Loucy (cell line): ENCODE measurements around the gene ABTB2.

ENCODE experiments used
- H2AFZ ChIP-seq: fragments of 200-600 bp; sonication (generic); 2 replicates; pipeline ENCODE4 v1.6.0; 2016; ENCODE audit warnings: antibody characterized with exemption, mild to moderate bottlenecking, low read length, moderate library complexity
- H3F3A ChIP-seq: fragments of 200-600 bp; 2 replicates; pipeline ENCODE4 v1.6.0; 2016; ENCODE audit warnings: antibody characterized with exemption, low read depth, mild to moderate bottlenecking
- H3K27me3 ChIP-seq: fragments of 200-600 bp; sonication (generic); 2 replicates; pipeline ENCODE4 v1.6.1; 2014; ENCODE audit warnings: low read length, mild to moderate bottlenecking; ENCODE audit not compliant: insufficient read depth, poor library complexity, severe bottlenecking
- H3K36me3 ChIP-seq: fragments of 200-600 bp; sonication (generic); 2 replicates; pipeline ENCODE4 v1.6.1; 2016; ENCODE audit warnings: low read length; ENCODE audit not compliant: insufficient read depth
- H3K4me1 ChIP-seq: fragments of 200-600 bp; sonication (generic); 2 replicates; pipeline ENCODE4 v1.5.1; 2014; ENCODE audit warnings: low read length, mild to moderate bottlenecking; ENCODE audit not compliant: insufficient read depth, poor library complexity, severe bottlenecking
- H3K4me2 ChIP-seq: fragments of 200-600 bp; sonication (generic); 2 replicates; pipeline ENCODE4 v1.6.0; 2014; ENCODE audit warnings: antibody characterized with exemption, low read length, low read depth, mild to moderate bottlenecking; ENCODE audit not compliant: poor library complexity, severe bottlenecking
- H3K4me3 ChIP-seq: fragments of 200-600 bp; sonication (generic); 2 replicates; pipeline ENCODE4 v1.5.1; 2014; ENCODE audit warnings: low read length, mild to moderate bottlenecking, mixed read lengths; ENCODE audit not compliant: poor library complexity, severe bottlenecking
- H3K79me2 ChIP-seq: fragments of 200-600 bp; sonication (generic); 2 replicates; pipeline ENCODE4 v1.6.1; 2014; ENCODE audit warnings: low read length; ENCODE audit not compliant: insufficient read depth
- H3K9ac ChIP-seq: fragments of 200-600 bp; sonication (generic); 2 replicates; pipeline ENCODE4 v1.6.0; 2014; ENCODE audit warnings: mild to moderate bottlenecking, low read depth, low read length, moderate library complexity; ENCODE audit not compliant: poor library complexity, severe bottlenecking
- H3K9me2 ChIP-seq: fragments of 200-600 bp; sonication (generic); replicated peaks from 2 replicates; pipeline ENCODE4 v1.6.1; 2016; ENCODE audit warnings: low read depth, low read length, mixed read lengths
- H3K9me3 ChIP-seq: fragments of 200-600 bp; sonication (generic); 2 replicates; pipeline ENCODE4 v1.6.1; 2014; ENCODE audit warnings: mild to moderate bottlenecking, antibody characterized with exemption, low read length, low read depth; ENCODE audit not compliant: insufficient read depth
- H4K20me1 ChIP-seq: fragments of 200-600 bp; sonication (generic); 2 replicates; pipeline ENCODE4 v1.6.0; 2014; ENCODE audit warnings: antibody characterized with exemption, low read length, mild to moderate bottlenecking; ENCODE audit not compliant: insufficient read depth, poor library complexity, severe bottlenecking
- CTCF ChIP-seq: fragments of 200-600 bp; sonication (generic); conservative IDR thresholded peaks from 2 replicates; pipeline ENCODE4 v1.5.1; 2014; ENCODE audit warnings: mild to moderate bottlenecking, antibody characterized with exemption, low read length
- EZH2phosphoT487 ChIP-seq: fragments of 200-600 bp; IDR thresholded peaks from 2 replicates; pipeline ENCODE4 v1.6.1; 2018; ENCODE audit warnings: antibody characterized with exemption, mild to moderate bottlenecking, moderate library complexity, borderline replicate concordance

ABTB2 gene

DNA sequence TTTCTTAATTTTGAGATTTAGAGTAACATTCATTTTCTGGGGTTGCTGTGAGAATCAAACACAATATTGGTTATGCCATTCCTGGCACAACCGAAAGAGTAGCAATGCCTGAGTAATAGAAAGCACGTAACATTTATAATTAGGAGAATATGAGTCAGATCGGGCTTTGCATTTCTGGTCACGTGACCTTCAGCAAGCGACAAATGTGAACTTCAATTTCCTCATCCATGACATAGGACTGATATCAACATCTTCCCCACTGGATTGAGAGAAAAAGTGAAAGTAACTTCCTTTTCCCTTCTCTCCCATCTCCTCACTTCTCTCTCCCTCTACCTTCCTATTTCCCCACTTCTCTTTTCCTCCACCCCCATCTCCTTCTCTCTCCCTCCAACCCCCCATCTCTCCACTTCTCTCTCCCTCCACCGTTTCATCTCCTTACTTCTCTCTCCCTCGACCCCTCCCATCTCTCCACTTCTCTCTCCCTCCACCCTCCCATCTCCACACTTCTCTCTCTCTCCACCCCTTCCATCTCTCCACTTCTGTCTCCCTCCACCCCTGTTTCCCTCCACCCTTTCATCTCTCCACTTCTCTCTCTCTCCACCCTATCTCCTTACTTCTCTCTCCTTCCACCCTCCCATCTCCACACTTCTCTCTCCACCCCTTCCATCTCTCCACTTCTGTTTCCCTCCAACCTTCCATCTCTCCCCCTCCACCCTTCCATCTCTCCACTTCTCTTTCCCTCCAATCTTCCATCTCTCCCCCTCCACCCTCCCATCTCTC, 47.5 kb upstream of the ABTB2 start:
- TF ChIP-seq CTCF (no peak), EZH2phosphoT487 (no peak)
- H3K9me3 ChIP-seq = peaks cover 4% of the 10 kb centered on the region; the same call in 1 of the 2 replicates
- no peaks in the 10 kb centered on the region for H3F3A ChIP-seq
- no peak overlapping the region for H2AFZ ChIP-seq
- H3K36me3 ChIP-seq = no peaks in the 10 kb centered on the region
- H3K27me3 ChIP-seq = no peaks in the 10 kb centered on the region
- no peaks in the 10 kb centered on the region for H3K9me2 ChIP-seq
- H3K79me2 ChIP-seq = no peaks in the 10 kb centered on the region
- H3K4me3 ChIP-seq = no peak overlapping the region
- H3K4me1 ChIP-seq = no peaks in the 10 kb centered on the region
- H4K20me1 ChIP-seq = no peaks in the 10 kb centered on the region
- H3K9ac ChIP-seq = no peak overlapping the region
- no peak overlapping the region for H3K4me2 ChIP-seq

DNA sequence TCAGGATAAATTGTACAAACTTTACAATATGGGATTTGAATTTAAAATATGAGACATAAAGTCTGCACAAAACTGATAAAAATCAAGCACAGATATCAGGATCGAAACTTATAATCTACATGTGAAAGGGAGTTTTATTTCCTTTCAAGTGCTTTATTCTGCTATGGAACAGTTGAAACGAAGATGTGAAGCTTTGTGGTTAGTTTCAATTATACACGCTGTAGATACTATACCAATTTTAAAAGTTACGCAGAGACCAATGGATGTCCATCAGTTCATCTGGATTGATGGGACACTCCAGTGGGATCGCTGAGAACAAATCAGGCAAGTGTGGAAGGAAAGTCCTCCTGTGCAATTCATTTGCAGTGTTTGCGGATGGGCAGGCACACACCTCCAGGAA, 46.5 kb upstream of the ABTB2 start:
- H3K27me3 ChIP-seq = no peaks in the 10 kb centered on the region
- H3K36me3 ChIP-seq = no peaks in the 10 kb centered on the region
- H3K79me2 ChIP-seq = no peaks in the 10 kb centered on the region
- no peaks in the 10 kb centered on the region for H3F3A ChIP-seq
- no peak for TF ChIP-seq CTCF
- no peak overlapping the region for H3K4me3 ChIP-seq
- no peaks in the 10 kb centered on the region for H3K9me2 ChIP-seq
- peaks cover 8% of the 10 kb centered on the region; the same call in 1 of the 2 replicates for H3K9me3 ChIP-seq
- H4K20me1 ChIP-seq = no peaks in the 10 kb centered on the region
- no peak overlapping the region for H3K4me2 ChIP-seq
- H3K4me1 ChIP-seq = no peaks in the 10 kb centered on the region
- H2AFZ ChIP-seq = no peak overlapping the region
- no peak overlapping the region for H3K9ac ChIP-seq

GRCh38 chr11:34403431-34403830, 45.6 kb upstream of the ABTB2 start:
- Histone ChIP-seq H3K36me3 (no peaks in the 10 kb centered on the region), H3K4me3 (no peak overlapping the region), H3K9me2 (no peaks in the 10 kb centered on the region), H3K27me3 (no peaks in the 10 kb centered on the region), H3K4me1 (no peaks in the 10 kb centered on the region), H3K9ac (no peak overlapping the region), H2AFZ (no peak overlapping the region), H3K79me2 (no peaks in the 10 kb centered on the region), H4K20me1 (no peaks in the 10 kb centered on the region), H3K4me2 (no peak overlapping the region), H3F3A (no peaks in the 10 kb centered on the region), H3K9me3 (peaks cover 8% of the 10 kb centered on the region; the same call in 1 of the 2 replicates)
- no peak for TF ChIP-seq CTCF
- TF ChIP-seq EZH2phosphoT487 = no peak
